Sciatic nerve (tissue), 2 donors: Measurements from ENCODE around the gene HCRTR1. TPM values are rescaled to one million over a fixed set of nuclear protein-coding genes. Genes with fewer than 3 reads are reported as not detected.

ENCODE experiments used
- ATAC-seq: fragments of 200-7000 bp; cut with Tn5 transposase; one replicate; pipeline ENCODE4 v1.9.1; 2020; ENCODE audit warnings: mild to moderate bottlenecking, moderate library complexity
- DNase-seq: peaks from one replicate; pipeline ENCODE4 v3.0.0-alpha.2; 2020; ENCODE audit warnings: low spot score
- intact Hi-C: fragments of 100-400 bp; cut with DNase I; formaldehyde crosslinking; loops from one replicate; pipeline ENCODE4 v1.14.2; 2022
- total RNA-seq: library from RNA; stranded (reverse); fragmentation: NEBNext Ultra II Directional; extraction: Animal tissue kit (Norgen Biotek cat#: 25700); gene quantifications from one replicate; pipeline ENCODE4 v1.2.1, GENCODE V29; 2021
- donor health status: DM: no; HTN: no; CAD: no.
- donor health status: DM: no; HTN: no; CAD: no.

The HCRTR1 gene
- total RNA-seq, result 0.31 TPM

DNA sequence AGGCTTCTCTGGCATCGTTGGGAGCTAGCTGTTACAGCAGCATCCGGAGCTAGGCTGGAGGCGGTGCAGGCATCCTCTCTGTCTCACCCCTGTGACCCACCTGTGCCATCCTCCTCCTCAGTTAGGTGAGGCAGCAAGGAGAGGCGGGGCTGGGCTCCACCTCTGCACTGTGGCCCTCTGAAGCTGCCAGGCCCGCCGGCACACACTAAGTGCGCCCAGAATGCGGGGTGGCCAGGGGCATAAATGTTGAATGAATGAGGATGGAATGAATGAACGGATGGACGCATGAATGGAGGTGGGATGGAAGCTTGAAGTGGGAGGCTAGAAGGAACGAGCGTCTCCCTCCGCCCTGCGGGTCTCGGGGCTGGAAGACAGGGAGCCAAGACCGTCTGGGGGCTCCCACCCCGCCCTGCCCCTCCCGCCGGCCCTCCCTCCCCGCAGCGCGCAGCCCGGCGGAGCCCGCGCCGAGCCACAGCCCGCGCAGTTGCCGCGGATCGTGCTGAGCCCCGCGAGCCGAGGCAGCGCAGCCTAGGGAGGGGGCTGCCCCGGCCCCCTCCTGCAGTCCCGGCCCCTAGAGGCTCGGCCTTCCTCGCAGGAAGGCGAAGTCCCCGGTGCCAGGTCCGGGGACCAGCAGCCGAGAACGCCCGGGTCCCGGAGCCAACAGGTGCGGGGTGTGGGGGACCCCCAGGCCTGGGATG lies at the start of gene HCRTR1:
TSS of gene HCRTR1 (plus strand) at position 472 of the 698 bp plus-strand sequence. CDS start 1,504 bp downstream, outside the sequence.
- peak; percentile 38 for DNase-seq
- intact Hi-C loops, result no loop called here
- ATAC-seq, result no peak

DNA sequence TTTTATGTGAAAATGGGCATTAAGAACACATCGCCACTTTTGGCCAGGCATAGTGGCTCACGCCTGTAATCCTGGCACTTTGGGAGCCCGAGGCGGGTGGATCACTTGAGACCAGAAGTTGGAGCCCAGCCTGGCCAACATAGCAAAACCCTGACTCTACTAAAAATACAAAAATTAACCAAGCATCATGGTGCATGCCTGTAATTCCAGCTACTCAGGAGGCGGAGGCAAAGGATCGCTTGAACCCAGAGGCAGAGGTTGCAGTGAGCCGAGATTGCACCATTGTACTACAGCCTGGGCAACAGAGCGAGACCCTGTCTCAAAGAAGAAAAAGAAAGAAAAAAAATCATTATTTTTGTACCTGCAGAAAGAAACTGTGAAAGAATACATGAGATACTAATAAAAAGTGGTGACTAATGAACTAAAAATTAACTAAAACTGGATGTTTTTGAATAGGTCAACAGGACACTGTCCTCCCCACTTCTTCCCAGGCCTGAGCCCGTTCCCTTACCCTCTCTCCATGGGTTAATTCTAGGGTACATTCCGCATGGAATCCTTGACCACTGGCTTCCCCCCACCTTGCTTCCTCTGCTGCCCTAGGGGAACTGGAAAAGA lies 49.4 kb upstream of the HCRTR1 start:
- intact Hi-C loops, result no loop called here
- ATAC-seq (no peak), DNase-seq (peak; percentile 47)

DNA sequence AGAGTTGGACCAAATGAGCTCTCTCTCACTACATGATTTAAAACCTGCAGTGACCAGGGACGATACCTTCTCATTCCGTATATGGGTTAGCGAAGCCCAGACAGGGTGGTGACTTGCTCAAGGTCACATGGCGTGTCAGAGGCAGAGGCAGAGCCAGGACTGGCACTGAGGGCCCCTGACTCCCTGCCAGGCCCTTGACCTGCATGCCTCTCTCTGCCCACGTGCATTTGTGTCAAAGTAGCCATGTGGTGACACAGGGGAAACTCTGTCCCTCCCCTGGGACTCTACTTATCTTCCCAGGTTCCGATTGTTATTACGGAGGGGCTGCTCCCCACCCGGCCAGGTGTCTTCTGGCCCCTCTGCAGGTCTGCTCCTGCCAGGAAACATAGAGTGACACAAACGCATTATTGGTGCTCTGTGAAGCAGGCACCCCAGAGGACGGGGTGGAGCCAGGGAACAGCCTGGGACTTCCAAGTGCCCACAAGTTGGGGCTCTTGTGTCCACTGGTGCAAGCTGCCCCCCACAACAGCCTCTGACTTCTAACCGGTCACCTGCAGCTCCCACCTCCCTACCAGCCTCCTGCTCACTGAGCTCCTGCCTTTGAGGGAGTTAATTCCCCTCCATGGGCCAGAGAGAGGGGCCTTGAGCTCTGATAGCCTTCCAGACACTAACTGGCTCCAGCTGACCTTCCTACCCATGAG lies 48.4 kb upstream of the HCRTR1 start:
- intact Hi-C loops, result no loop called here
- DNase-seq (peak; percentile 47), ATAC-seq (no peak)

DNA sequence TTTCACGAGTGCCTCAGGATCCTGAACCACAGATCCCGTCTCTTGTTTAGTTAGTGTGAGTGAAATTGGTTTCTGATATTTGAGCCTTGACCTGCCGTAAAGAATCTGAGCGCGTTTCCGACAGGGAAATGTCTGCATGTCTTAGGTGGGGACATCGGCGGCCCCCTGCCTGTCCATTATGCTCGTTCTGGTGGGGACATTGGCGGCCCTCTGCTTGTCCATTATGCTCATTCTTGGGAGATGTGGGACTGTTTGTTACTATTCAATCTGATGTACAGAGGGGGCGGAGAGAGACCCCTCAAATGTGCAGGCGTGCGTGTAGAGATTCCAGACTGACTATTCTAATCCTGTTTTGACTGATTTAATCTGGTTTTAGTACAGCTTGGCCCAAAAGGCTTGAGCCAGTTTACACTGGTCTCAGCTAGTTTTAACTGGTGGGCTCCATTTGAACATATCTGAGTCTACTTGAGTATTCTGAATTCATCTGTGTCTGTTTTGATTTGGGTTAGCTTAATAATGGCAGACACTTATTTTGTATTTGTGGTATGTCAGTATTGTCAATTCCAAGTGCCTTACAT lies 47.8 kb upstream of the HCRTR1 start:
- intact Hi-C loops, result no loop called here
- ATAC-seq (no peak), DNase-seq (peak; percentile 23)

DNA sequence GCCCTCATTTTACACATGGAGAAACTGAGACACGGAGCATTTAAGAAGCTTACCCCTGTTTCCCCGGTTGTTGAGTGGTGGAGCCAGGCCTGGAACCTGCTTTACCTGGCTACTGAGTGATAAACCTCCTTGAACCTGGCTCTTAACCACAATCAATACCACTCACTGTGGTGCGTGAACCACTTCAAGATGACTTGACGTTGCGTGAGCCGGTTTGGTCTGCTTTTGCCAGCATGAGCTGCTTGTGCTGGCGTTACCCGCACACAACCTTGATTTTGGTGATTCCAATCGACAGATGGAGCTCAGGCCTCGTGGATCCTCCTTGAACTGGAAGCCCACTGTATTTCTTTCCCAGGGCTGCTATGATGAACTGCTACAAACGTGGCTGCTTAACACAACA lies 47.3 kb upstream of the HCRTR1 start:
- DNase-seq (peak; percentile 17), ATAC-seq (no peak)
- intact Hi-C loops, result no loop called here

DNA sequence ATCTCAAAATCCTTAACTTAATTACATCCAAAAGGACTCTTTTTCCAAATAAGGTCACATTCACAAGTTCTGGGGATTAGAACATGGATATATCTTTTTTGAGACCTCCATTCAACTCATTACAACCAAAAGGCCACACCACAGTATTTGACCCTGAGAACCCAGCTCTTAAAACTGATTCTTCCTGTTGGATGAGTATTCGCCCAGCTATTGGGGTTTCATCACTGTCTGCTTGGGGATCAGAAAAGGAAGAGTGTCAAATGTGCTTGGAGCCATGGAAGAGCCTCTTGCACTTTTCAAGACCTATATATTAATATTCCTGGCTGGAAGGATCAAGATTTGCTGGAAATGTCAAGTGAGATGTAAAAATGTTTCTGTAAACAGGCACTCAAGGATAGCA lies 46.6 kb upstream of the HCRTR1 start:
- intact Hi-C loops, result no loop called here
- DNase-seq, result no peak
- ATAC-seq, result no peak

DNA sequence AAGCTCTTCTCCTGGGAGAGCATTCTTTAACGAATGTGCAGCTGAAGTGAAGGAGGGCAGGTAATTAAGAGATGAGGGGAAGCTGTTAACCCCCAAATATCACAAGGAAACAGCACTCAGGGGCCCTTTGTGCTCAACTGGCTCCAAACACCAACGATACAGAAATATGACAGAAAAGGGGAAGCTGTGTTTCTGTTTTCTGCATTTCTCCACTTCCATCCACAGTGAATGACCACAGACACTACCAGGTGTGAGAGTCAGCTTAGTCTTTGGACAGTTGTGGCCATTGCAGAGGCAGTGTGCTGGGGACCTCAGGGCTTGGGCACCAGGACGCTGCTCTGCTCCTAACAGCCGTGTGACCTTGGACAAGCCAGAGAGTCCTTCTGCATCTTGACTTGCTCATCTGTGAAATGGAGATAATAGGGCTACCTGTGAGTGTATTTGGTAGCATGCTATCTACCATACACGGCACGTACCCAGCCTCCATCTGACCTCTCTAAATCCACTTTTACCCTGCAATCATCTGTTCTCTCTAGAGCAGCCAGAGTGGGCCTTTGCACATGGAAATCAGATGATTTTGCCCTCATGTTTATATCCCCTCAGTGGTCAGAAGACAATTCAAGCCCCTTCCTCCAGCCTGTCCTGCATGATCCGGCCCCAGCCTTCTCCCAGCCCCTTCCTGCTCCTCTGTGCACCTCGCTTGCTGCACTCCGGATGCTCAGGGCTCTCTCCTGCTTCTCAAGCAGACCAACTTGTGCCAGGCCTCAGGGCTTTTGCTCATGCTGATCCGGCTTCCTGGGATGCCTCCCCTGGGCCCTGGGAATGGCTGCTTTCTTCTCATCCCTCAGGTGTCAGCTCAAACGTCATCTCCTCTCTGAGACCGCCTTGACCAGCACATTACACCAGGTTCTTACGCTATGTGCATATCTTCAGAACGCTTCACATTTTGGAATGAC lies 45.9 kb upstream of the HCRTR1 start:
- DNase-seq (peak; percentile 41), ATAC-seq (no peak)
- intact Hi-C loops, result no loop called here

DNA sequence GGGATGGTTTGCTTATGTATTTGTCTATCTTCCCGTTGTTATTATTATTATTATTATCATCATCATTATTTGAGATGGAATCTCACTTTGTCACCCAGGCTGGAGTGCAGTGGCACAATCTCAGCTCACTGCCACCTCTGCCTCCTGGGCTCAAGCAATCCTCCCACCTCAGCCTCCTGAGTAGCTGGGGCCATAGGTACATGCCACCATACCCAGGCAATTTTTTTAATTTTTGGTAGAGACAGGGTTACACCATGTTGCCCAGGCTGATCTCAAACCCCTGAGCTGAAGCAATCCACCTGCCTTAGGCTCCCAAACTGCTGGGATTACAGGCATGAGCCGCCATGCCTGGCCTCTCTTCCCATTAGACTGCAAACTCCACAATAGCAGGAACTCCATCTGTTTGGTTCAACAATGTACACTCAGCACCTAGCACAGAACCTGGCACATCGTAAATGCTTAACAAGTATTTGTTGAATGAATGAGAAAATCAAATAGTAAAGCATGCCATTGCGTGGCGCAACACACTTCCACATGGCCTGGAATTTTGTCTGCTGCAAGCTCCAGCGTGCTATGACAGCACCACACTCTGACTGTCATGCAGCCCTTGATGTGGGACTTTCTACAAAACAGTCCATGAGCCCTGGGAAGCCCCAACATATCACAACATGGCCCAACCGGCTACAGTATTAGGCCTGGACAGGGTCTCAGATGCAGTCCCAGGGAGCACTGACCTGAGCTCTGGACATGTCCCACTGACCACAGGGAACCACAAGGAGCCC lies 45.0 kb upstream of the HCRTR1 start:
- DNase-seq (peak; percentile 35), ATAC-seq (no peak)
- intact Hi-C loops, result no loop called here

DNA sequence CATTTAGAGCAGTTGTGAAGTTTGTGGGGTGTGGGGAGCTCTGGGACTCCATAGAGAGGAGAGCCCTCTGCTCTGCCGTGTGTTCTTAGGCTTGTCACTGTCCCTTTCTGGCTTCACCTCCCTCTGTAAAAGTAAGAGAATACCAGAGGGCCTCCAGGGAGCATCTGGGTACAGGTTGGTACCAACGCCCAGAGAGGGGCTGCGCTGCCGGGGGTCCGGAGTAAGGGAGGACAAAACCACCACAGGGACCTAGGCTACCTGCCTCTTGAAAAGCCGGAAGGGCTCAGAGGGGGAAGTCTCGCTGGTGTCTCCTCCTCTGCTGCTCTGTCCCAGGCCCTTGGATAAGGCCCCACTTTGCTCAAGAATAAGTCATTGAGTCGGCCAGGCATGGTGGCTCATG lies 44.2 kb upstream of the HCRTR1 start:
- no peak for ATAC-seq
- intact Hi-C loops, result no loop called here
- peak; percentile 55 for DNase-seq

DNA sequence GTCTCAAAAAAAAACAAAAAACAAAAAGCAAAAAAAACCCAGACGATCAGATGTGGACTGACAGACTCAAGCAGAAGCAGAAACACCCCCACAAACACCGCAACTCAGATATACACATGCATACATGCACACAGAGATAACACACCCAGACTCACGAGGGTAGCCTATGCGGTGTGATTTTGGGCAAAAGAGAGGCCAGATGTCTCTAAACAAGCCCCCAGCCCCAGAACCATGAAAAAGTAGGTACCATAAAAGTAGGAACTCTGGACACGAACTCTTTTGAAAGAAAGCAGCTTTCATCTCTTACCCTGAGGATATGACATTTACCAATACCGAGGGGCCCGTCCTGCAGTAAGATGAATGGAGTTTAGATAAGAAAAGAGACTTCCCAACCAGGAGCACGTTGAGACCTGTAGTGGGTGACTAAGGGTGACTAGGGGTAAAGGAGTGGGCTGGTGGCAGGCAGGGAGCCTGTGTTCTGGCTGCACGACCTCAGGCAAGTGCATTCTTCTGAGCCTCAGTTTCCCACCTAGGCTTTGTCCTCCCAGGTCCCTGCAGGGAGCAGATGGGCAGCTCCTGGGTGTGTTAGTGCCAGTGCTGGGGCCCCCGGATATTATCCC lies 42.6 kb upstream of the HCRTR1 start:
- intact Hi-C loops, result no loop called here
- ATAC-seq (no peak), DNase-seq (no peak)

DNA sequence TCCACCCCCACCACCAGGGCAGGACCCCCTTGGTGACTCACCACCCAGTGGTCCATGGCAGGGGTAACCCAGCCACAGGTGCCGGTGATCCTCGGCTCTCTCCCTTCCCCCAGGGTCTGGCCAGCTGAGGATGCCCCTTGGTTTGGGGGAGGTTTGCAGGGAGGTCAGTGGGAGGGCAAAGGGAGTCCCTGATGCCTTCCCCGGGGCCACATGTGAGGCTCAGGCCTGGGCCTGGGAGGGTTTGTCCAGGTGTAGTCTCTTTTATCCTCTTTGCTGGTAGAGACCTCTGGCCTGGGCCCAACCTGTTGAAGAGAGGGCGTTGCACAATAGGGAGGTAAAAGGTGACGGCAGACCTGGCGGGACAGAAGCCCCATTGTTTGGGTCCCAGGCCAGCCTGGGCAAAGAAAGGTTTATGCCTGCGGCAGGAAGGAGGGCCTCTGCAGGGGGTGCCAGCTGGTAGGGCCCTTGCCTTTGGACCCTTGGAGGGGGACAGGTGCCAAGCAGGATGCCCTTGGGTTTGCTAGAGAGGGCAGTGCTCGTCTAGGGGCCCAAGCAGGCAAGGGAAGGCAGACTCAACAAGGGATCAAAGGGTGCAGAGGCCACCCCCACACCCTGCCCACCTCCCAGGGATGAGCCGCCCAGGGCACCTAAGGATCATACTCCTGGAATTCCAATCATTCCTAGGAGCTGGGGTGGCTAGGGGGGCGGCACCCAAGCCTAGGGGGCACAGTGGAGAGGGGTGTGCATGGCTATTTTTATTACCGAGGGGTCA lies 41.9 kb upstream of the HCRTR1 start:
- intact Hi-C loops, result no loop called here
- ATAC-seq (no peak), DNase-seq (peak; percentile 58)

DNA sequence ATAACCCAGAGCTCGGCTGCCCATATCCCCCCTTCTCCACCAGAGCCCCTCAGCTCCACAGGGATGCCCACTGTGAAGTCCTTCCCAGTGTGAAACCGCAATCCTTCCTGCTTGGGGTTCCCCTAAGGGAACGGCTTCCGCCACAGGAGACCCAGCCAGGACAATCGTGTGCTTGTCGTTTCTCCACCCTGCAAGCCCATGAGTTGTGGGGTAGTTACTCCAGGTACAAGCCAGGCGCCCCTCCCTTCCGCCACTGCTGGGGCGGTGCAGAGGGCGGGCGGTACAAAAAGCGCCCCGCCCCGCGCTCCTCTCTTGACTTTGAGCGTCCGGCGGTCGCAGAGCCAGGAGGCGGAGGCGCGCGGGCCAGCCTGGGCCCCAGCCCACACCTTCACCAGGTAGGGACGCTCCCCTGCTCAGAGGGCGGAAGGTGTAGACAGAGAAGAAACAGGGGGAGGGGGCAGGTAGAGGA lies 41.3 kb upstream of the HCRTR1 start, which contains the start of gene TINAGL1:
TSS of gene TINAGL1 (plus strand) at position 315 of the 469 bp plus-strand sequence. CDS start 634 bp downstream, outside the sequence.
- no peak for ATAC-seq
- intact Hi-C loops, result no loop called here
- DNase-seq, result peak; percentile 58

DNA sequence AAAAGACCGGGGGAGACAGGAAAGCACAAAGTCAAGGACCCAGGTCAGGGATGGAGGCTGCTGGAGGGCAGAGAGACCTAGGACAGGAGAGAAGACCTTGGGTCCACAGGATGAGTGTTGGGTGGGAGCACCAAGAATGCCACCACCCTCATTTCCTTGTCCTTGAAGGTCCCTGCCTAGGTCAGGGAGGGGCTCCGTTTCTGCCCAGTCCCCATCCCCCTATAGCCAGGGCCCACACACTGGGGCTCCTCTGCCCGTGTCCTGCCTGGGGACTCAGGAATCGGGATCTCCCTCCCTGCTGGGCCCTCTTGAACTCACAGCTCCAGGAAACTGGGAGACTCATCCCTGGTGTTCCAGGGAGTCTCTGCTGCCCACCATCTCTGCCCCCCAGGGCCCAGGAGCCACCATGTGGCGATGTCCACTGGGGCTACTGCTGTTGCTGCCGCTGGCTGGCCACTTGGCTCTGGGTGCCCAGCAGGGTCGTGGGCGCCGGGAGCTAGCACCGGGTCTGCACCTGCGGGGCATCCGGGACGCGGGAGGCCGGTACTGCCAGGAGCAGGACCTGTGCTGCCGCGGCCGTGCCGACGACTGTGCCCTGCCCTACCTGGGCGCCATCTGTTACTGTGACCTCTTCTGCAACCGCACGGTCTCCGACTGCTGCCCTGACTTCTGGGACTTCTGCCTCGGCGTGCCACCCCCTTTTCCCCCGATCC lies 40.6 kb upstream of the HCRTR1 start:
- ATAC-seq (no peak), DNase-seq (peak; percentile 51)
- intact Hi-C loops, result no loop called here

DNA sequence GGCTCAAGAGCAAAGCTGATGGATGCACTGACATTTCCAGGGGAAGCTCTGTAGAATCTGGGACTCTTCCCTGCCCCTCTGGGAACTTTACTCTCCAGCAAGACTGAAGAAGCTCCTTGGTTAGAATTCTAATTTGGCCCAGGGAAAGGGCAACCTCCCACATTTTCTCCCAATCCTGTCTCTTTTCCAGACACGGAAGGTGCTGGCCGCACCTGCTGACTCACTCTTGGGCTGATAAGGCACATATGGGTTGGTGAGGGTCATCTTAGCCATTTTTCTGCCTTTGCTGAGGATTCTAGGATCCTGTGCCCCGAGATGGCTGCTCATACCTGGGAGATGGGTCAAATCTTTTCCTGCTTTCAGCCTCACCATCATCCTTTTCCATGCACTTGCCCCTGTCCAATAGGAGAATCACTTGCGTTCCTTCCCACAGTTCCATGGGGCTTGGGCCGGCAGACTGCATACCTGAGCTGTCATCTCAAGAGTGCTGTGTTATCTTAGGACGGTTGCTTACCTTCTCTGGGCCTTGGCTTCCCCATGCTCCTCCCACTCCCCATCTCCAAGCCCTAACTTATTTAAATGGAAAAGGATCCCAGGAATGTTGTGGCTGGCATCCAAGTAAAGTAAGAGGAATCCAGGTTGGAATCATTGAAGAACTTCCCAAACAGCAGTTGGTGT lies 39.8 kb upstream of the HCRTR1 start:
- no peak for ATAC-seq
- DNase-seq, result peak; percentile 21
- intact Hi-C loops, result no loop called here

DNA sequence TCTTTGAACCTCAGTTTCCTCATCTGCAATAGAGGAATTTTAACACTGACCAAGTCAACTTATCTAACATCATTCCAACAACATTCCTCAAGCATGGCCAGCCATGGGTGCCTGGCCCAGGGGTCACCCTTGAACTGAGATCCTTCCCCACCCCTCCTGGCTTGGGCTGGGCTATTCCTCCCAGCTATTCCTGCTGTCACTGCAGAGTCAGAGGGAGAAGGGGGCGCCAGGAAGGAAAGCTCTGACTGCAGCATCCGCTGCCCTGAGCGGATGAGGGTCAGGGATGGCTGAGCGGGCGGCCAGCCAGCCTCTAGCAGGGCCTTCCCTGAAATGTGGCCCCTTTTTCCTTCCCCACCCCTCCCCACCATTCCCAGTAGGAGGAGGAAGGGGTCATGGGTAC lies 38.1 kb upstream of the HCRTR1 start:
- intact Hi-C loops, result no loop called here
- DNase-seq (peak; percentile 35), ATAC-seq (no peak)

DNA sequence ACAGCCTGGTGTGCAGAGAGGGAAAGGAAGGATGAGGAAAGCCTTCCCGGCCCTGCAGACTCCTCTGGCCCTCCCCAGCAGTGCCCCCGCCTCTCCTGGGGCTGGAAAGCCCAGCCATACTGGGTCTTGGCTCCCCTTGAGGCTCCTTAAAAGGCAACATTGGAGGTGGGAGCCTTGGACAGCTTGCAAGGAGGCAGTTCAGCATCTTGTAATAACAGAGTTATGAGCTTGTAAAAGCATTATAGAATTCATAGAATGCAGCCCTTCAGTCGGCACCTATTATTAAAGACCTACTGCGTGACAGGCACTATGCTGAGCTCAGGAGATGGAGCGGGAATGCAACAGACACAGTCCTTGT lies 37.0 kb upstream of the HCRTR1 start:
- intact Hi-C loops, result no loop called here
- no peak for ATAC-seq

More for the DNA sequence above, 37.0 kb upstream of the HCRTR1 start:
- DNase-seq, result no peak
